Liver (tissue), 9 donors: ENCODE results near the gene TMEM47. TPM values are rescaled to one million over a fixed set of nuclear protein-coding genes. Genes with fewer than 3 reads are reported as not detected.

Experiments
- DNase-seq: peaks from one replicate; pipeline ENCODE4 v3.0.0-alpha.2; 2017; ENCODE audit warnings: low spot score
- H3K27ac ChIP-seq, 2 donors: one replicate each; pipeline ENCODE4 v1.7.0; 2013; ENCODE audit warnings: inconsistent platforms in 2 of 2, low read length in 2 of 2, control low read depth in 1 of 2, low read depth in 1 of 2, mild to moderate bottlenecking in 1 of 2
- H3K27me3 ChIP-seq, 4 donors: one replicate each; pipeline versions ENCODE4 v1.6.1 to v1.7.0; 2013; ENCODE audit warnings: low read length in 3 of 4, inconsistent platforms in 1 of 4, mild to moderate bottlenecking in 1 of 4, moderate library complexity in 1 of 4; ENCODE audit not compliant: control insufficient read depth in 4 of 4, insufficient read depth in 4 of 4
- H3K36me3 ChIP-seq, 4 donors: one replicate each; pipeline versions ENCODE4 v1.6.1 to v1.7.0; 2013; ENCODE audit warnings: low read length in 3 of 4, mild to moderate bottlenecking in 3 of 4, low read depth in 1 of 4, moderate library complexity in 1 of 4; ENCODE audit not compliant: control insufficient read depth in 4 of 4, insufficient read depth in 3 of 4
- H3K4me1 ChIP-seq, 4 donors: one replicate each; pipeline versions ENCODE4 v1.6.1 to v1.7.0; 2013; ENCODE audit warnings: low read length in 3 of 4, mild to moderate bottlenecking in 3 of 4, moderate library complexity in 1 of 4; ENCODE audit not compliant: control insufficient read depth in 4 of 4, insufficient read depth in 4 of 4
- H3K4me3 ChIP-seq, 3 donors: one replicate each; pipeline versions ENCODE4 v1.6.1 to v1.7.0; 2013; ENCODE audit warnings: low read length in 3 of 3, control low read depth in 1 of 3, low read depth in 1 of 3, mild to moderate bottlenecking in 1 of 3
- H3K9ac ChIP-seq, 2 donors: one replicate each; pipeline ENCODE4 v1.7.0; 2013; ENCODE audit warnings: low read length in 2 of 2, mild to moderate bottlenecking in 2 of 2, moderate library complexity in 2 of 2, control low read depth in 1 of 2, low read depth in 1 of 2
- H3K9me3 ChIP-seq, 4 donors: one replicate each; pipeline versions ENCODE4 v1.6.1 to v1.7.0; 2013; ENCODE audit warnings: low read length in 3 of 4; ENCODE audit not compliant: control insufficient read depth in 4 of 4
- ATF3 ChIP-seq: IDR thresholded peaks from 2 replicates; pipeline ENCODE4 v1.6.1; 2016; ENCODE audit warnings: antibody characterized with exemption
- CTCF ChIP-seq: fragments of 150-350 bp; IDR thresholded peaks from 2 replicates; pipeline ENCODE4 v1.5.1; 2017; ENCODE audit warnings: improper control_type of control experiment, low read depth, low read length; ENCODE audit not compliant: missing input control
- EGR1 ChIP-seq, 2 donors: IDR thresholded peaks; 2 replicates each; pipeline ENCODE4 v1.6.1; 2016 to 2018; ENCODE audit warnings: antibody characterized with exemption in 2 of 2, low read depth in 2 of 2
- FOXA1 ChIP-seq: IDR thresholded peaks from 2 replicates; pipeline ENCODE4 v1.6.1; 2016; ENCODE audit warnings: antibody characterized with exemption
- FOXA2 ChIP-seq: IDR thresholded peaks from 2 replicates; pipeline ENCODE4 v1.6.1; 2016; ENCODE audit warnings: antibody characterized with exemption
- GABPA ChIP-seq, 2 donors: IDR thresholded peaks in 1 of 2; conservative IDR thresholded peaks in 1 of 2; 2 replicates each; pipeline ENCODE4 v1.6.1; 2016; ENCODE audit warnings: antibody characterized with exemption in 2 of 2, mild to moderate bottlenecking in 1 of 2, moderate library complexity in 1 of 2
- HNF4A ChIP-seq, 2 donors: conservative IDR thresholded peaks; 2 replicates each; pipeline ENCODE4 v1.6.1; 2016; ENCODE audit warnings: antibody characterized with exemption in 2 of 2, mild to moderate bottlenecking in 2 of 2
- HNF4G ChIP-seq: IDR thresholded peaks from 2 replicates; pipeline ENCODE4 v1.6.1; 2016; ENCODE audit warnings: antibody characterized with exemption
- JUND ChIP-seq, 2 donors: IDR thresholded peaks; 2 replicates each; pipeline ENCODE4 v1.6.1; 2016; ENCODE audit warnings: antibody characterized with exemption in 2 of 2
- MAX ChIP-seq: IDR thresholded peaks from 2 replicates; pipeline ENCODE4 v1.6.1; 2016; ENCODE audit warnings: antibody characterized with exemption
- NR2F2 ChIP-seq: IDR thresholded peaks from 2 replicates; pipeline ENCODE4 v1.6.1; 2016; ENCODE audit warnings: antibody characterized with exemption
- RAD21 ChIP-seq, 2 donors: IDR thresholded peaks; 2 replicates each; pipeline ENCODE4 v1.6.1; 2016; ENCODE audit warnings: antibody characterized with exemption in 2 of 2, mild to moderate bottlenecking in 2 of 2
- REST ChIP-seq: IDR thresholded peaks from 2 replicates; pipeline ENCODE4 v1.6.1; 2016; ENCODE audit warnings: antibody characterized with exemption, mild to moderate bottlenecking
- RXRA ChIP-seq, 2 donors: IDR thresholded peaks; 2 replicates each; pipeline ENCODE4 v1.6.1; 2017 to 2018; ENCODE audit warnings: antibody characterized with exemption in 2 of 2, mild to moderate bottlenecking in 1 of 2
- SP1 ChIP-seq: IDR thresholded peaks from 2 replicates; pipeline ENCODE4 v1.6.1; 2018; ENCODE audit warnings: antibody characterized with exemption, mild to moderate bottlenecking
- TAF1 ChIP-seq: conservative IDR thresholded peaks from 2 replicates; pipeline ENCODE4 v1.6.1; 2016; ENCODE audit warnings: antibody characterized with exemption, mild to moderate bottlenecking
- YY1 ChIP-seq: IDR thresholded peaks from 2 replicates; pipeline ENCODE4 v1.6.1; 2016; ENCODE audit warnings: antibody characterized with exemption, mild to moderate bottlenecking
- ZBTB33 ChIP-seq: IDR thresholded peaks from 2 replicates; pipeline ENCODE4 v1.6.1; 2016; ENCODE audit warnings: antibody characterized with exemption
- WGBS: extraction: QIAGEN DNeasy Blood & Tissue Kit; methylation state at CpG from one replicate; pipeline ENCODE4 v1.1.7; 2013; 5-methylcytosine and 5-hydroxymethylcytosine counted together
- polyA plus RNA-seq, 2 donors: library from polyadenylated mRNA; stranded (reverse) in 1 of 2; unstranded in 1 of 2; fragments of 200-250 nt in 1 of 2; fragments of >200 nt in 1 of 2; fragmentation: Nextera tagmentation in 1 of 2; extraction: Ambion mirVana in 1 of 2; gene quantifications; one replicate each; pipeline versions ENCODE4 v1.2.1 to v1.2.3, GENCODE V29; 2013 to 2015
- total RNA-seq, 2 donors: library from RNA; depleted of rRNA; stranded (reverse); fragments of >200 nt; gene quantifications; one replicate each; pipeline ENCODE4 v1.2.3, GENCODE V29; 2014
- donor health status: healthy.
- donor health status: healthy.
- donor health status: healthy.
- donor health status: healthy.
- donor health status: healthy.

The TMEM47 gene
- total and polyA plus RNA-seq, 4 donors, result 7.1 to 13.4 (median 9.5) TPM

GRCh38 chrX:34629572-34629971 is 27.5 kb downstream of the TMEM47 start:
- Histone ChIP-seq H3K9me3 (no peaks in the 10 kb centered on the region), H3K36me3 (no peaks in the 10 kb centered on the region), H3K27me3 (no peaks in the 10 kb centered on the region), H3K4me3 (no peak overlapping the region), H3K9ac (no peak overlapping the region), H3K4me1 (no peaks in the 10 kb centered on the region), H3K27ac (no peak overlapping the region)
- TF ChIP-seq CTCF, result no peak
- TF ChIP-seq GABPA (IDR thresholded peaks at IDR 0.05 in 1 of 2, conservative IDR thresholded peaks at IDR 0.05 in 1 of 2), result no peak
- no peak for TF ChIP-seq YY1
- TF ChIP-seq FOXA1, result no peak
- TF ChIP-seq ATF3, result no peak
- no peak for TF ChIP-seq HNF4G
- no peak for TF ChIP-seq FOXA2
- TF ChIP-seq REST, result no peak
- TF ChIP-seq JUND (IDR thresholded peaks at IDR 0.05), result no peak
- TF ChIP-seq RXRA (IDR thresholded peaks at IDR 0.05), result no peak
- no peak for TF ChIP-seq HNF4A (conservative IDR thresholded peaks at IDR 0.05)
- no peak for TF ChIP-seq SP1
- no peak for TF ChIP-seq RAD21 (IDR thresholded peaks at IDR 0.05)
- TF ChIP-seq ZBTB33, result no peak
- TF ChIP-seq TAF1, result no peak
- no peak for TF ChIP-seq MAX
- no peak for DNase-seq
- WGBS, result 96% methylated on average over 3 of the region's 3 CpGs

GRCh38 chrX:34624416-34624815 is 32.7 kb downstream of the TMEM47 start:
- Histone ChIP-seq H3K4me3 (no peak overlapping the region), H3K27me3 (no peaks in the 10 kb centered on the region), H3K36me3 (no peaks in the 10 kb centered on the region), H3K9me3 (no peaks in the 10 kb centered on the region), H3K9ac (no peak overlapping the region), H3K4me1 (no peaks in the 10 kb centered on the region), H3K27ac (no peak overlapping the region)
- DNase-seq, result no peak
- WGBS, result 86% methylated on average over 2 of the region's 2 CpGs
- TF ChIP-seq SP1, result no peak
- no peak for TF ChIP-seq ATF3
- TF ChIP-seq HNF4A (conservative IDR thresholded peaks at IDR 0.05), result no peak
- TF ChIP-seq MAX, result no peak
- no peak for TF ChIP-seq JUND (IDR thresholded peaks at IDR 0.05)
- no peak for TF ChIP-seq HNF4G
- no peak for TF ChIP-seq GABPA (IDR thresholded peaks at IDR 0.05 in 1 of 2, conservative IDR thresholded peaks at IDR 0.05 in 1 of 2)
- TF ChIP-seq FOXA1, result no peak
- TF ChIP-seq EGR1 (IDR thresholded peaks at IDR 0.05; ENCODE audit: low read depth in 2 of 2), result no peak
- TF ChIP-seq FOXA2, result no peak
- TF ChIP-seq NR2F2, result no peak
- no peak for TF ChIP-seq TAF1
- no peak for TF ChIP-seq REST
- no peak for TF ChIP-seq RXRA (IDR thresholded peaks at IDR 0.05)
